K562 (cell line): Measurements from ENCODE around the gene SPOCK3. TPM values are rescaled to one million over a fixed set of nuclear protein-coding genes. Genes with fewer than 3 reads are reported as not detected.

Experiments
- ATAC-seq: fragments of 200-7000 bp; cut with Tn5 transposase; 3 replicates; pipeline ENCODE4 v1.9.1; 2020; ENCODE audit warnings: moderate library complexity
- BruUV-seq: library from RNA; stranded (reverse); fragments of 400-500 nt; replicated peaks from 2 replicates; lab custom pipeline; 2021; lab: Mats Ljungman, UMichigan
- CTCF ChIA-PET: fragments of 300-600 bp; formaldehyde crosslinking; extraction: SDS; loops from one replicate; lab custom pipeline; 2021; ENCODE audit warnings: low intra/inter-chr PET ratio; lab: Yijun Ruan, JAX
- POLR2A ChIA-PET: fragments of 300-600, 350-650 bp; sonication (Branson Sonifier 250); formaldehyde crosslinking; extraction: SDS; loops from one replicate; lab custom pipeline; 2021; ENCODE audit warnings: antibody characterized with exemption, inconsistent platforms; lab: Yijun Ruan, JAX
- DNase-seq, 4 experiments: peaks; one replicate each; pipeline versions ENCODE4 v3.0.0 to v3.0.0-alpha.2; 2011 to 2018; ENCODE audit warnings: low spot score in 3 of 4, mixed read lengths in 3 of 4; ENCODE audit errors: extremely low read depth in 1 of 4
- FAIRE-seq: peaks from 2 replicates; lab custom pipeline; 2011; peaks lifted over from hg19 to GRCh38; lab: Jason Lieb, UNC
- H2AFZ ChIP-seq: 2 replicates; pipeline ENCODE4 v1.6.0; 2011; ENCODE audit warnings: low read depth, low read length, control low read depth, inconsistent platforms
- H3K27ac ChIP-seq: fragments of 200-600 bp; 3 replicates; pipeline ENCODE4 v1.8.0; 2011; ENCODE audit warnings: low read depth, mild to moderate bottlenecking, control low read depth, inconsistent platforms, low read length, moderate library complexity, mixed read lengths; ENCODE audit errors: extremely low read depth
- H3K27me3 ChIP-seq, 2 experiments: fragments of 300-600 bp in 1 of 2; 2 replicates in 1 of 2; 3 replicates in 1 of 2; pipeline versions ENCODE4 v1.6.0 to v1.8.0; 2011; ENCODE audit warnings: inconsistent platforms in 2 of 2, low read length in 2 of 2, mild to moderate bottlenecking in 1 of 2, mixed read lengths in 1 of 2, moderate library complexity in 1 of 2; ENCODE audit not compliant: control insufficient read depth in 2 of 2, insufficient read depth in 2 of 2
- H3K36me3 ChIP-seq: fragments of 300-600 bp; 3 replicates; pipeline ENCODE4 v1.8.0; 2011; ENCODE audit warnings: mild to moderate bottlenecking, low read length, inconsistent platforms; ENCODE audit not compliant: control insufficient read depth, insufficient read depth
- H3K4me1 ChIP-seq, 2 experiments: fragments of 200-600 bp in 1 of 2; replicated peaks in 1 of 2; 2 replicates in 1 of 2; 3 replicates in 1 of 2; pipeline versions ENCODE4 v1.5.1 to v1.8.0; 2011; ENCODE audit warnings: inconsistent platforms in 2 of 2, low read length in 2 of 2, mild to moderate bottlenecking in 1 of 2, mixed read lengths in 1 of 2, moderate library complexity in 1 of 2; ENCODE audit not compliant: control insufficient read depth in 2 of 2, insufficient read depth in 2 of 2
- H3K4me2 ChIP-seq: 2 replicates; pipeline ENCODE4 v1.6.1; 2011; ENCODE audit warnings: low read length, control low read depth, inconsistent platforms, mixed read lengths; ENCODE audit not compliant: insufficient read depth
- H3K4me3 ChIP-seq: fragments of 200-600 bp; sonication (generic), shearing (Covaris generic); 2 replicates; pipeline ENCODE4 v1.5.1; 2016; ENCODE audit warnings: control low read depth, inconsistent platforms
- H3K79me2 ChIP-seq: fragments of 200-600 bp; 3 replicates; pipeline ENCODE4 v1.8.0; 2011; ENCODE audit warnings: low read length, inconsistent platforms; ENCODE audit not compliant: control insufficient read depth, insufficient read depth
- H3K9ac ChIP-seq, 2 experiments: 2 replicates each; pipeline versions ENCODE4 v1.6.0 to v1.6.1; 2011; ENCODE audit warnings: low read depth in 2 of 2, low read length in 2 of 2, control low read depth in 1 of 2, inconsistent platforms in 1 of 2, mild to moderate bottlenecking in 1 of 2, mixed read lengths in 1 of 2; ENCODE audit not compliant: insufficient read depth in 1 of 2
- H3K9me1 ChIP-seq: one replicate; pipeline ENCODE4 v1.6.0; 2011; ENCODE audit warnings: inconsistent platforms, mild to moderate bottlenecking, low read length, moderate library complexity; ENCODE audit not compliant: control insufficient read depth, insufficient read depth
- H3K9me3 ChIP-seq: replicated peaks from 2 replicates; pipeline ENCODE4 v1.5.1; 2011; ENCODE audit warnings: low read depth, low read length, inconsistent platforms; ENCODE audit not compliant: control insufficient read depth, insufficient read depth
- H4K20me1 ChIP-seq: replicated peaks from 2 replicates; pipeline ENCODE4 v1.6.1; 2011; ENCODE audit warnings: low read length, inconsistent platforms, mixed read lengths; ENCODE audit not compliant: control insufficient read depth, insufficient read depth
- CHD1 ChIP-seq: fragments of 200-600 bp; sonication (generic); IDR thresholded peaks from one replicate; pipeline ENCODE4 v1.6.1; 2012; ENCODE audit warnings: mild to moderate bottlenecking, moderate library complexity, low read length, inconsistent platforms
- DNMT1 ChIP-seq: fragments of 450-650 bp; IDR thresholded peaks from 2 replicates; pipeline ENCODE4 v1.6.1; 2016; ENCODE audit warnings: antibody characterized with exemption, mild to moderate bottlenecking
- FOSL1 ChIP-seq: fragments of 200-800 bp; sonication (Bioruptor generic); conservative IDR thresholded peaks from 2 replicates; pipeline ENCODE4 v1.6.1; 2016; ENCODE audit warnings: missing genetic modification characterization, missing compliant biosample characterization
- MEF2A ChIP-seq: IDR thresholded peaks from 2 replicates; pipeline ENCODE4 v1.6.1; 2011; ENCODE audit warnings: low read depth, mild to moderate bottlenecking, low read length, moderate library complexity; ENCODE audit not compliant: control insufficient read depth
- NR4A1 ChIP-seq, 2 experiments: fragments of 250-450 bp in 1 of 2; fragments of 450-650 bp in 1 of 2; sonication (Bioruptor Pico) in 1 of 2; IDR thresholded peaks; 2 replicates each; pipeline versions ENCODE4 v1.4.0 to v1.6.1; 2016 to 2020; ENCODE audit warnings: mild to moderate bottlenecking in 2 of 2, missing compliant biosample characterization in 1 of 2, missing genetic modification characterization in 1 of 2, moderate library complexity in 1 of 2
- RAD51 ChIP-seq: fragments of 450-650 bp; IDR thresholded peaks from 2 replicates; pipeline ENCODE4 v1.7.1; 2016; ENCODE audit warnings: low read depth, mild to moderate bottlenecking, borderline replicate concordance
- SMARCA5 ChIP-seq: fragments of 450-650 bp; IDR thresholded peaks from 2 replicates; pipeline ENCODE4 v1.6.1; 2016
- TBL1XR1 ChIP-seq, 2 experiments: IDR thresholded peaks; 2 replicates each; pipeline ENCODE4 v1.6.1; 2012; ENCODE audit warnings: improper control_type of control experiment in 2 of 2, low read length in 2 of 2, mild to moderate bottlenecking in 1 of 2
- TCFL5 ChIP-seq: fragments of 250-450 bp; sonication (Bioruptor Pico); conservative IDR thresholded peaks from 2 replicates; pipeline ENCODE4 v1.6.1; 2021; ENCODE audit warnings: mild to moderate bottlenecking, moderate library complexity, matching md5 sums
- ZC3H4 ChIP-seq: sonication (generic); formaldehyde crosslinking; IDR thresholded peaks from 2 replicates; pipeline ENCODE4 v1.9.0; 2021; ENCODE audit warnings: missing genetic modification reagents, borderline replicate concordance
- ZNF224 ChIP-seq: sonication (generic); formaldehyde crosslinking; IDR thresholded peaks from 2 replicates; pipeline ENCODE4 v1.8.0; 2022; ENCODE audit warnings: mild to moderate bottlenecking, missing genetic modification reagents
- ZNF436 ChIP-seq: fragments of 250-450, 450-650 bp; sonication (Bioruptor Pico); formaldehyde crosslinking; IDR thresholded peaks from 2 replicates; pipeline ENCODE4 v1.7.0; 2020; ENCODE audit warnings: mild to moderate bottlenecking
- WGBS: fragments of 100-300 bp; shearing (Covaris generic); methylation state at CpG from one replicate; pipeline ENCODE4 v1.1.6; 2016; ENCODE audit warnings: low coverage, mixed read lengths; ENCODE audit not compliant: insufficient coverage; ENCODE audit errors: missing lambda C conversion rate; 5-methylcytosine and 5-hydroxymethylcytosine counted together
- in situ Hi-C: fragments of 300-500 bp; cut with MboI; formaldehyde crosslinking; loops from 4 replicates; pipeline ENCODE4 v1.15.0; 2018; ENCODE audit warnings: inconsistent platforms, mixed read lengths
- intact Hi-C: fragments of 100-400 bp; cut with micrococcal nuclease; formaldehyde crosslinking; loops from 2 replicates; pipeline ENCODE4 v1.14.2; 2022
- polyA plus RNA-seq, 8 experiments: library from polyadenylated mRNA; depleted of rRNA in 4 of 8; stranded (reverse) in 5 of 8; unstranded in 3 of 8; fragments of >200 nt; fragmentation: Nextera tagmentation in 2 of 8; fragmentation: Illumina TruSeq in 1 of 8; extraction: Ambion mirVana in 2 of 8; extraction: Trizol in 1 of 8; gene quantifications; 2 replicates each; pipeline versions ENCODE4 v1.2.1 to v1.2.3, GENCODE V29; 2011 to 2014; ENCODE audit warnings: inconsistent platforms in 1 of 8, missing spikeins in 1 of 8
- total RNA-seq, 7 experiments: library from RNA; depleted of rRNA in 6 of 7; stranded (reverse); fragments of >200 nt in 6 of 7; fragmentation: Illumina TruSeq in 2 of 7; extraction: Trizol in 2 of 7; gene quantifications; 2 replicates each; pipeline versions ENCODE4 v1.2.1 to v1.2.3, GENCODE V29; 2011 to 2021; ENCODE audit warnings: low replicate concordance in 1 of 7
- TF ChIP-seq, protein P1 (sequence below): fragments of 250-450 bp; sonication (Bioruptor Pico); IDR thresholded peaks from 2 replicates; pipeline ENCODE4 v1.8.0; 2021; ENCODE audit warnings: moderate library complexity, mild to moderate bottlenecking, inconsistent platforms
- TF ChIP-seq, protein P2 (sequence below): fragments of 250-450 bp; sonication (Bioruptor Pico); IDR thresholded peaks from 2 replicates; pipeline ENCODE4 v1.8.0; 2021; ENCODE audit warnings: mild to moderate bottlenecking, moderate library complexity
- TF ChIP-seq, protein P3 (sequence below): fragments of 200-800 bp; sonication (Bioruptor generic); IDR thresholded peaks from 2 replicates; pipeline ENCODE4 v1.6.1; 2017; ENCODE audit warnings: missing genetic modification characterization, missing compliant biosample characterization
- TF ChIP-seq, protein P4 (sequence below): sonication (generic); formaldehyde crosslinking; IDR thresholded peaks from 2 replicates; pipeline ENCODE4 v1.8.0; 2023; ENCODE audit warnings: mild to moderate bottlenecking, missing genetic modification reagents

The SPOCK3 gene
- total and polyA plus RNA-seq, 9 of the 15 experiments (the other 6 are each of a cell fraction or from before 2014, with no cell fraction given), result not detected

DNA sequence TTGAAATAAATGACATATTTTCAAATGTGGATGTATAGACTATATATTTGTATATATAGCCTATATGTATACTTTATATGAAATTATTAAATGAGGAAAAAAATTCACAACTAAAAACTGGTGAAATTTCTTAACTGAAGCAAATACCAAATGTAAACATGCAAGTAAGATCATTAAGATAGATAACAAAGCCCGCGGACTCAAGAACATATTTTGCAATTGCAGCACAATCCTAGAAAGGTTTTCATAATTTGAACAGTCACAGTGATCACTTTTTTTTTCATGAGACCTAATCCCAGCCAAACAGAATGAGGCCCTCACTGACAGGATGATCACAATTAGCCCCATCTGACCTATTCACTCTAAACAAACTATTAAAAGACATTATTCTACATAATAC lies 123.2 kb downstream of the SPOCK3 start:
- intact Hi-C loops, result no loop called here
- in situ Hi-C loops, result no loop called here
- FAIRE-seq (no peak), DNase-seq (no peak), ATAC-seq (no peak)
- Histone ChIP-seq H3K27ac (no peak overlapping the region), H3K4me3 (no peak overlapping the region), H3K9me1 (no peaks in the 10 kb centered on the region), H2AFZ (no peak overlapping the region), H3K4me2 (no peak overlapping the region), H3K4me1 (no peaks in the 10 kb centered on the region), H3K79me2 (no peaks in the 10 kb centered on the region), H3K27me3 (no peaks in the 10 kb centered on the region), H3K9me3 (no peaks in the 10 kb centered on the region), H3K9ac (no peak overlapping the region), H3K36me3 (no peaks in the 10 kb centered on the region), H4K20me1 (no peaks in the 10 kb centered on the region)
- ChIA-PET CTCF (no interaction called here), POLR2A (no interaction called here)
- BruUV-seq, result no TSS peak
- 0% methylated on average over 2 of the region's 2 CpGs for WGBS
- TF ChIP-seq NR4A1 (CRISPR knock-in tag; IDR thresholded peaks at IDR 0.05), result no peak
- TF ChIP-seq NR4A1 (tag; IDR thresholded peaks at IDR 0.05), result no peak
- TF ChIP-seq SMARCA5, result no peak
- TF ChIP-seq TCFL5, result no peak
- TF ChIP-seq MEF2A, result no peak
- TF ChIP-seq, protein P1, sequence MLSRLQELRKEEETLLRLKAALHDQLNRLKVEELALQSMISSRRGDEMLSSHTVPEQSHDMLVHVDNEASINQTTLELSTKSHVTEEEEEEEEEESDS (CRISPR knock-in tag), result no peak
- no peak for TF ChIP-seq TBL1XR1 (IDR thresholded peaks at IDR 0.05; ENCODE audit: low read length in 2 of 2)
- TF ChIP-seq, protein P2, sequence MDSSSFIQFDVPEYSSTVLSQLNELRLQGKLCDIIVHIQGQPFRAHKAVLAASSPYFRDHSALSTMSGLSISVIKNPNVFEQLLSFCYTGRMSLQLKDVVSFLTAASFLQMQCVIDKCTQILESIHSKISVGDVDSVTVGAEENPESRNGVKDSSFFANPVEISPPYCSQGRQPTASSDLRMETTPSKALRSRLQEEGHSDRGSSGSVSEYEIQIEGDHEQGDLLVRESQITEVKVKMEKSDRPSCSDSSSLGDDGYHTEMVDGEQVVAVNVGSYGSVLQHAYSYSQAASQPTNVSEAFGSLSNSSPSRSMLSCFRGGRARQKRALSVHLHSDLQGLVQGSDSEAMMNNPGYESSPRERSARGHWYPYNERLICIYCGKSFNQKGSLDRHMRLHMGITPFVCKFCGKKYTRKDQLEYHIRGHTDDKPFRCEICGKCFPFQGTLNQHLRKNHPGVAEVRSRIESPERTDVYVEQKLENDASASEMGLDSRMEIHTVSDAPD (CRISPR knock-in tag), result no peak
- TF ChIP-seq, protein P3, sequence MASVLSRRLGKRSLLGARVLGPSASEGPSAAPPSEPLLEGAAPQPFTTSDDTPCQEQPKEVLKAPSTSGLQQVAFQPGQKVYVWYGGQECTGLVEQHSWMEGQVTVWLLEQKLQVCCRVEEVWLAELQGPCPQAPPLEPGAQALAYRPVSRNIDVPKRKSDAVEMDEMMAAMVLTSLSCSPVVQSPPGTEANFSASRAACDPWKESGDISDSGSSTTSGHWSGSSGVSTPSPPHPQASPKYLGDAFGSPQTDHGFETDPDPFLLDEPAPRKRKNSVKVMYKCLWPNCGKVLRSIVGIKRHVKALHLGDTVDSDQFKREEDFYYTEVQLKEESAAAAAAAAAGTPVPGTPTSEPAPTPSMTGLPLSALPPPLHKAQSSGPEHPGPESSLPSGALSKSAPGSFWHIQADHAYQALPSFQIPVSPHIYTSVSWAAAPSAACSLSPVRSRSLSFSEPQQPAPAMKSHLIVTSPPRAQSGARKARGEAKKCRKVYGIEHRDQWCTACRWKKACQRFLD (CRISPR knock-in tag), result no peak
- no peak for TF ChIP-seq ZC3H4 (CRISPR knock-in tag)
- TF ChIP-seq, protein P4, sequence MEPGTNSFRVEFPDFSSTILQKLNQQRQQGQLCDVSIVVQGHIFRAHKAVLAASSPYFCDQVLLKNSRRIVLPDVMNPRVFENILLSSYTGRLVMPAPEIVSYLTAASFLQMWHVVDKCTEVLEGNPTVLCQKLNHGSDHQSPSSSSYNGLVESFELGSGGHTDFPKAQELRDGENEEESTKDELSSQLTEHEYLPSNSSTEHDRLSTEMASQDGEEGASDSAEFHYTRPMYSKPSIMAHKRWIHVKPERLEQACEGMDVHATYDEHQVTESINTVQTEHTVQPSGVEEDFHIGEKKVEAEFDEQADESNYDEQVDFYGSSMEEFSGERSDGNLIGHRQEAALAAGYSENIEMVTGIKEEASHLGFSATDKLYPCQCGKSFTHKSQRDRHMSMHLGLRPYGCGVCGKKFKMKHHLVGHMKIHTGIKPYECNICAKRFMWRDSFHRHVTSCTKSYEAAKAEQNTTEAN, result no peak
- TF ChIP-seq RAD51, result no peak
- no peak for TF ChIP-seq CHD1
- TF ChIP-seq DNMT1, result no peak
- TF ChIP-seq FOSL1, result no peak
- no peak for TF ChIP-seq ZNF436 (CRISPR knock-in tag)
- TF ChIP-seq ZNF224, result no peak
